ENCODE measurements around the gene CCDC197. TPM values are rescaled to one million over a fixed set of nuclear protein-coding genes. Genes with fewer than 3 reads are reported as not detected.
A peak's percentile ranks its signal among the peaks of the same experiment; 100 is the strongest.

Gene CCDC197
- total RNA-seq, 2 donors from 2014 or later = not detected

DNA sequence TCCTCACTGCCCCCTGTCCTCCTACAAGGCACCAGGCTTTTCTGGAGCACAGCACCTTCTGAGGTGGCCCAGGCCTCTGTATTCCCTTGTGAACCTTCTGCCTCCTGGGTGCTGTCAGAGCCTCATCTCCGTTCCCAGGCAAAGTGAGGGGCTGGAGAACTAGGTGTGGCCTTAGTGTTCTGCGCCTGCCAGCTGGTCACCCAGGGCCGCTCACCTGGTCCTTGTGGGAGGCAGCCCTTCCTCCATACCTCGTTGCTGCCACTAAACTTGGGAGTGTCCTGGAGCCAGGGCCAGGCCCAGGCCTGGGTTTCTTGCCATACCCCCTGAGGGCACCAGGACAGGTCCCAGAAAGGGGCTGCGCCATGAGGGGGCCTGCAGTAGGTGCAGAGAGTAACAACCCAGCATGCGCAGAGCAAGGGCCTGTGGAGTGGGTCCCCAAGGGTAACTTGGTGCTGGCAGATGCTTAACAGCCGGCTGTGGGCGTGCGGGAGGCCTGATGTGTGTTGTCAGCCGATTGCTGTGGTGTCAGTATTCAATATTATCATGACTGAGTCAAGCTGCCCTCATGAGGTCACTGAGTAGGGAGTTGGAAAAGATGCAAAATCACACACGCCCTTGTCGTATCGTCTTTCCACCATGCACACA lies 46.1 kb downstream of the CCDC197 start:
- no peaks in the 10 kb centered on the region for H3K9me3 ChIP-seq
- no peak for ATAC-seq
- intact Hi-C loops (cut with DNase I) = no loop called here
- TF ChIP-seq POLR2A (IDR thresholded peaks at IDR 0.05) = no peak
- TF ChIP-seq, protein P1, sequence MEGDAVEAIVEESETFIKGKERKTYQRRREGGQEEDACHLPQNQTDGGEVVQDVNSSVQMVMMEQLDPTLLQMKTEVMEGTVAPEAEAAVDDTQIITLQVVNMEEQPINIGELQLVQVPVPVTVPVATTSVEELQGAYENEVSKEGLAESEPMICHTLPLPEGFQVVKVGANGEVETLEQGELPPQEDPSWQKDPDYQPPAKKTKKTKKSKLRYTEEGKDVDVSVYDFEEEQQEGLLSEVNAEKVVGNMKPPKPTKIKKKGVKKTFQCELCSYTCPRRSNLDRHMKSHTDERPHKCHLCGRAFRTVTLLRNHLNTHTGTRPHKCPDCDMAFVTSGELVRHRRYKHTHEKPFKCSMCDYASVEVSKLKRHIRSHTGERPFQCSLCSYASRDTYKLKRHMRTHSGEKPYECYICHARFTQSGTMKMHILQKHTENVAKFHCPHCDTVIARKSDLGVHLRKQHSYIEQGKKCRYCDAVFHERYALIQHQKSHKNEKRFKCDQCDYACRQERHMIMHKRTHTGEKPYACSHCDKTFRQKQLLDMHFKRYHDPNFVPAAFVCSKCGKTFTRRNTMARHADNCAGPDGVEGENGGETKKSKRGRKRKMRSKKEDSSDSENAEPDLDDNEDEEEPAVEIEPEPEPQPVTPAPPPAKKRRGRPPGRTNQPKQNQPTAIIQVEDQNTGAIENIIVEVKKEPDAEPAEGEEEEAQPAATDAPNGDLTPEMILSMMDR (IDR thresholded peaks at IDR 0.05) = no peak
- no peak overlapping the region for H3K27ac ChIP-seq
- H3K27me3 ChIP-seq = no peaks in the 10 kb centered on the region
- peaks cover 0 to 11% of the 10 kb centered on the region in 2 donors for H3K36me3 ChIP-seq (replicated peaks in 1 of 2; ENCODE audit: insufficient read depth in 1 of 2, low read depth in 2 of 2)
- H3K4me3 ChIP-seq = no peak overlapping the region
- peak in 1 of 4 donors; percentile 4 for DNase-seq
- 74 to 80% methylated on average over 3 to 13 of the region's 13 CpGs for WGBS, 2 donors
- H3K4me1 ChIP-seq = no peaks in the 10 kb centered on the region

DNA sequence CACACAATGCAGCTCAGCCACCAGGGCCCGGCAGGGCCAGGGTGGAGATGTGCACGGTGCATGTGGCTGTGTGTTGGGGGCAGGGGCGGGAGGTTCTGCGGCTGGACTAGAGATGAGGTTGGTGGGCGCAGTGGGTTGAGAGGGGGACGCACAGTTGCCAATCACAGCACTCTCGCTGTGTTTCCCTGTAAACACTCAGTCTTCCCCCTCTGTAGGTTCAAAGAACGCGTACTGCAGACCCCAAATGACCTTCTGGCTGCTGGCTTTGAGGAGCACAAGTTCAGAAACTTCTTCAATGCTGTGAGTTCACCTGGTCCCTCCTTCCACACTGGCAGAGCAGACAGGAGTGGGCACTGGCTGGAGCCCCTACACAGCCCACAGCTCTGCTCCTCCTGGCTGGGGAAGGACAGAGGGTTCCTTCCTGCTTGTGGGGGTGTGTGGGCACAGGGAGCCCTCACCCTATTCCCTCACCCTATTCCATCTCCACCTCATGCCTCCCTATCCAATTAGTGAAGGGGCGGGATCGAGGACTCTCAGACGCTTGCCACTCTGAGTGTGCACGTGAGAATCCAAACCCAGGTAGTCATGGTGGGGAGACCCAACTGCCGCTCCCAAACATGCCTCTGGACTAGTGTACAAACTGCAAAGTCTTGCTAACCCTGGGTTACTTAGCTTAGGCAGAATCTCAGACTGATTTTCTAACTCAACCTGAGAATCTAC lies 46.8 kb downstream of the CCDC197 start:
- Histone ChIP-seq H3K36me3 (replicated peaks in 1 of 2; ENCODE audit: insufficient read depth in 1 of 2, low read depth in 2 of 2) (peaks cover 0 to 18% of the 10 kb centered on the region in 2 donors), H3K4me3 (no peak overlapping the region), H3K9me3 (no peaks in the 10 kb centered on the region), H3K4me1 (no peaks in the 10 kb centered on the region), H3K27ac (no peak overlapping the region), H3K27me3 (no peaks in the 10 kb centered on the region)
- ATAC-seq = no peak
- DNase-seq = peak in 2 of 4 donors; percentile 3 to 5
- WGBS, 2 donors = 92 to 93% methylated on average over 14 of the region's 14 CpGs
- intact Hi-C loops (cut with DNase I) = no loop called here
- TF ChIP-seq, protein P1 (IDR thresholded peaks at IDR 0.05) = no peak
- TF ChIP-seq POLR2A (IDR thresholded peaks at IDR 0.05) = no peak

DNA sequence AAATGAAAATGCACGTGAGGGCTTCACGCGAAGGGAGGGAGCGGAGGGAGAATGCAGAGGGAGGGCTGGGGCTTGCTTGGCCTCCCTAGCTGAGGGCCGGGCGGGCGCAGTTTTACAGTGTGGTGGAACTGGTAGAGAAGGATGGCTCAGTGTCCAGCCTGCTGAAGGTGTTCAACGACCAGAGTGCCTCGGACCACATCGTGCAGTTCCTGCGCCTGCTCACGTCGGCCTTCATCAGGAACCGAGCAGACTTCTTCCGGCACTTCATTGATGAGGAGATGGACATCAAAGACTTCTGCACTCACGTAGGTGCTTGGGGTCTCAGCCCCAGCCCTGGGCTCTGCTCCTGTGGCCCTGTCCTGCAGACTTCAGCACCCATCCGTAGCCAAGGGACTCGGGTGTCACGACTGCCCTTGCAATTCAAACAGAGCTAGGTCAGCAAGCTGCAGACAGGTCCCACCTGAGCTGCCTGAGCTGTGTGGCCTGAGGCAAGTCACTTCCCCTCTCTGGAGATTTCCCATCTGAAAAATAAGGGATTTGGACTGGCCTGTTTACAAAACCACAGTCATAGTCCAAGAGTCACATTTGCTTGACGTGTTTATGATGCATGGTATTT lies 47.5 kb downstream of the CCDC197 start:
- H3K36me3 ChIP-seq (replicated peaks in 1 of 2; ENCODE audit: insufficient read depth in 1 of 2, low read depth in 2 of 2) = peaks cover 0 to 24% of the 10 kb centered on the region in 2 donors
- H3K27me3 ChIP-seq = no peaks in the 10 kb centered on the region
- TF ChIP-seq POLR2A (IDR thresholded peaks at IDR 0.05) = no peak
- TF ChIP-seq, protein P1 (IDR thresholded peaks at IDR 0.05) = no peak
- H3K9me3 ChIP-seq = no peaks in the 10 kb centered on the region
- H3K4me1 ChIP-seq = no peaks in the 10 kb centered on the region
- intact Hi-C loops (cut with DNase I) = no loop called here
- DNase-seq = peak in 1 of 4 donors; percentile 3
- 88 to 95% methylated on average over 17 to 20 of the region's 20 CpGs for WGBS, 2 donors
- H3K27ac ChIP-seq = no peak overlapping the region
- no peak for ATAC-seq
- no peak overlapping the region for H3K4me3 ChIP-seq

DNA sequence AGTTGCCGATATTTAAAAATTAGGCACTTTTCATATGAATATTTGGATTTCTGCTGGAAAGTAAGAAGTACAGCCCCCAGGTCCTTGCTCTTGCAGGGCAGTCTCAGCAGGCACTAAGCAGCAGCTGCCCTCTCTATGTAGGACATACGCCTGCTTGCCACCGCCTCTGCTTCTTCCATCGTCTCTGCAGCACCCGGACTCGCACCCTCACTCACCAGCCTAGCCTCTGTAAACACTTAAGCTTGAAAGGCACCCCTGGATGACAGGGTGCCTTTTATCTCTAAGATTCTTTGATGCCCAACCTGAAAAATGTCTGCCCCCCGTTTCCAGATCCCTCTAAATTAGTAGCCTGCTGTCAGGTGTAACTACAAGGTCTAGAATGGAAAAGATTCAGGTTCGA lies 48.0 kb downstream of the CCDC197 start:
- 89% methylated on average over 8 of the region's 8 CpGs for WGBS, 2 donors
- no peak overlapping the region for H3K4me3 ChIP-seq
- H3K27me3 ChIP-seq = no peaks in the 10 kb centered on the region
- DNase-seq = peak in 2 of 4 donors; percentile 2 to 5
- intact Hi-C loops (cut with DNase I) = no loop called here
- H3K9me3 ChIP-seq = no peaks in the 10 kb centered on the region
- H3K4me1 ChIP-seq = no peaks in the 10 kb centered on the region
- ATAC-seq = no peak
- H3K36me3 ChIP-seq (replicated peaks in 1 of 2; ENCODE audit: insufficient read depth in 1 of 2, low read depth in 2 of 2) = peaks cover 3 to 29% of the 10 kb centered on the region in 2 donors
- no peak overlapping the region for H3K27ac ChIP-seq
- TF ChIP-seq POLR2A (IDR thresholded peaks at IDR 0.05) = no peak
- TF ChIP-seq, protein P1 (IDR thresholded peaks at IDR 0.05) = no peak

All from body of pancreas (tissue), 4 donors.